Body of pancreas (tissue), 4 donors: ENCODE results near the gene PLEKHA6. TPM values are rescaled to one million over a fixed set of nuclear protein-coding genes. Genes with fewer than 3 reads are reported as not detected.

Experiments
- ATAC-seq: fragments of 150-250 bp; one replicate; pipeline ENCODE4 v1.9.1; 2016
- DNase-seq, 4 donors: peaks; one replicate each; pipeline ENCODE4 v3.0.0-alpha.2; 2019
- H3K27ac ChIP-seq, 4 donors: fragments of 200-600 bp; sonication (generic); 1 replicate in 3 of 4; 2 replicates in 1 of 4; pipeline versions ENCODE4 v1.5.1 to v1.6.1; 2016 to 2019; ENCODE audit warnings: mild to moderate bottlenecking in 1 of 4, mixed read lengths in 1 of 4, moderate library complexity in 1 of 4
- H3K27me3 ChIP-seq, 2 donors: fragments of 200-600 bp; sonication (generic); one replicate each; pipeline ENCODE4 v1.6.0; 2016; ENCODE audit warnings: mild to moderate bottlenecking in 1 of 2
- H3K36me3 ChIP-seq, 2 donors: fragments of 200-600 bp; sonication (generic); replicated peaks in 1 of 2; 2 replicates each; pipeline ENCODE4 v1.5.1; 2016; ENCODE audit warnings: low read depth in 2 of 2; ENCODE audit not compliant: insufficient read depth in 1 of 2
- H3K4me1 ChIP-seq: fragments of 200-600 bp; sonication (generic); one replicate; pipeline ENCODE4 v1.6.0; 2016
- H3K4me3 ChIP-seq, 2 donors: fragments of 200-600 bp; sonication (generic); 1 replicate in 1 of 2; 2 replicates in 1 of 2; pipeline ENCODE4 v1.5.1; 2016 to 2019
- H3K9me3 ChIP-seq, 3 donors: fragments of 200-600 bp; sonication (generic); 1 replicate in 2 of 3; 2 replicates in 1 of 3; pipeline ENCODE4 v1.5.1; 2016
- POLR2A ChIP-seq, 3 donors: fragments of 450-650 bp; IDR thresholded peaks; one replicate each; pipeline ENCODE4 v1.6.1; 2016; ENCODE audit warnings: antibody characterized with exemption in 3 of 3, mild to moderate bottlenecking in 2 of 3
- WGBS, 2 donors: methylation state at CpG; one replicate each; pipeline ENCODE4 v1.1.5; 2017; 5-methylcytosine and 5-hydroxymethylcytosine counted together
- intact Hi-C: fragments of 100-400 bp; cut with DNase I; formaldehyde crosslinking; loops from one replicate; pipeline ENCODE4 v1.15.1; 2023
- total RNA-seq, 2 donors: library from RNA; depleted of rRNA; stranded (reverse); fragments of >200 nt; gene quantifications; one replicate each; pipeline ENCODE4 v1.1.0, GENCODE V29; 2016
- TF ChIP-seq, protein P1 (sequence below), 7 experiments: fragments of 450-650 bp in 4 of 7; fragments of 200-600 bp in 3 of 7; sonication (generic) in 3 of 7; IDR thresholded peaks; one replicate each; pipeline ENCODE4 v1.5.1; 2016 to 2019; ENCODE audit warnings: antibody characterized with exemption in 7 of 7

The PLEKHA6 gene
- total RNA-seq, 2 donors from 2014 or later, result 10.9 to 20.4 TPM

DNA sequence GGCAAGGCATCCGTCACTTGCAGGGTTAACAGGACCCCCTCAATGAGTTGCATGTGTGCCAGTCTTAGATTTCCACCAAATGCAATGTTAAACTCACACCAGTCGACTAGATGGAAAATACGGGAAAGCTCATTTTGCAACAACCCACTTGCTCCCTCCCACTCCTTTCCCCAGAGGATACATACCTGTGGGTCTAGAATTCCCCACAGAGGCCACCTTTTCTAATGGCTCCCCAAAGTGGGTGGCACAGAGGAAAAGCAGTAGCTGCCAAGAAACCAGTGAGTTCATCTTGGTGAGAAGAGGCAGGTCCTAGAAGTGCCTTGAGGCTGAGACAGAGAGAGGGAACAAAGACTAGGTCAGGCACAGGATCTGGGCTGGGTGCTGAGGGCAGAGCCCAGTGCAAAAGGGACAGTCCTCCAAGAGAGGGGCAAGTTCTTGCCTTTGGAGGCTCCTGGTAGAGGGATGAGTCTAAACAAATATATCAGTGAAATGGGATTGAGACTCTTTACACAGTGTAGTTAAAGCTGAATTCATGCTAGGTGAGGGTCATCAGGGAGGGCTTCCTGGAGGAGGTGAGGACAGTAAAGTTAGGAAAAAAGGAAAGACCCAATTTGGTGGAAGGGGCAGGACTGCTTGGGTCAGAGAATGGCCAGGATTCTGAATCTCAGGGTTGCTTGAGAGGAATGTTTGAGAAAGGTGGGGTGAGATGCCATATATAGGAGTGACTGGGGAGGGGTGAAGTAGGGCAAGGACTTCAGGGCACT is 167.0 kb downstream of the PLEKHA6 start:
- WGBS, 2 donors, result 85 to 86% methylated on average over 3 of the region's 3 CpGs
- no peak for ATAC-seq
- H3K27me3 ChIP-seq, result no peaks in the 10 kb centered on the region
- no peak for TF ChIP-seq POLR2A (IDR thresholded peaks at IDR 0.05)
- TF ChIP-seq, protein P1, sequence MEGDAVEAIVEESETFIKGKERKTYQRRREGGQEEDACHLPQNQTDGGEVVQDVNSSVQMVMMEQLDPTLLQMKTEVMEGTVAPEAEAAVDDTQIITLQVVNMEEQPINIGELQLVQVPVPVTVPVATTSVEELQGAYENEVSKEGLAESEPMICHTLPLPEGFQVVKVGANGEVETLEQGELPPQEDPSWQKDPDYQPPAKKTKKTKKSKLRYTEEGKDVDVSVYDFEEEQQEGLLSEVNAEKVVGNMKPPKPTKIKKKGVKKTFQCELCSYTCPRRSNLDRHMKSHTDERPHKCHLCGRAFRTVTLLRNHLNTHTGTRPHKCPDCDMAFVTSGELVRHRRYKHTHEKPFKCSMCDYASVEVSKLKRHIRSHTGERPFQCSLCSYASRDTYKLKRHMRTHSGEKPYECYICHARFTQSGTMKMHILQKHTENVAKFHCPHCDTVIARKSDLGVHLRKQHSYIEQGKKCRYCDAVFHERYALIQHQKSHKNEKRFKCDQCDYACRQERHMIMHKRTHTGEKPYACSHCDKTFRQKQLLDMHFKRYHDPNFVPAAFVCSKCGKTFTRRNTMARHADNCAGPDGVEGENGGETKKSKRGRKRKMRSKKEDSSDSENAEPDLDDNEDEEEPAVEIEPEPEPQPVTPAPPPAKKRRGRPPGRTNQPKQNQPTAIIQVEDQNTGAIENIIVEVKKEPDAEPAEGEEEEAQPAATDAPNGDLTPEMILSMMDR (IDR thresholded peaks at IDR 0.05), result no peak
- no peak overlapping the region for H3K4me3 ChIP-seq
- intact Hi-C loops, result no loop called here
- H3K27ac ChIP-seq, result no peak overlapping the region
- no peak for DNase-seq
- no peaks in the 10 kb centered on the region for H3K9me3 ChIP-seq
- H3K4me1 ChIP-seq, result no peaks in the 10 kb centered on the region
- H3K36me3 ChIP-seq, result no peaks in the 10 kb centered on the region

DNA sequence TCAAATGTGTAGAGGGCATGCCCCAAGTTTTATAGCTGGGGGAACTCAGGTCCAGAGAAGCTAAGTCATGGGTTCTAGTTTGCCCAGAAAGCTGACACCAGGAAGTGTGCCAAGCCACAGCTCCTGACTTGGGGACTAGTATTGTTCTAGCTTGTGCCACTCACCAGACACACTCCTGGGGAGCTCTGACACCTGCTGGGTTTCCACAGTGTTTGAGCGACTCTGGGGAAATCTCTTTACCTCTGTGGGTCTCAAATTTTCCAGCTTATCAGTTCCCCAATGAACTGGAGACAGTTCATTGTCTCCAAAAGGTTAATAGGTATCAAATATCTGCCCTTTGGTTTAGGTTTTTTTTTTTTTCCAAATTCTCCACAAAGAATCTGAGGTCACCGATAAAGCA is 167.7 kb downstream of the PLEKHA6 start:
- no peaks in the 10 kb centered on the region for H3K9me3 ChIP-seq
- WGBS, 2 donors, result 79 to 83% methylated on average over 2 of the region's 2 CpGs
- intact Hi-C loops, result no loop called here
- H3K4me1 ChIP-seq, result no peaks in the 10 kb centered on the region
- no peak for ATAC-seq
- H3K4me3 ChIP-seq, result no peak overlapping the region
- H3K36me3 ChIP-seq, result no peaks in the 10 kb centered on the region
- no peak overlapping the region for H3K27ac ChIP-seq
- no peak for DNase-seq
- no peaks in the 10 kb centered on the region for H3K27me3 ChIP-seq
- TF ChIP-seq POLR2A (IDR thresholded peaks at IDR 0.05), result no peak
- TF ChIP-seq, protein P1 (IDR thresholded peaks at IDR 0.05), result no peak

DNA sequence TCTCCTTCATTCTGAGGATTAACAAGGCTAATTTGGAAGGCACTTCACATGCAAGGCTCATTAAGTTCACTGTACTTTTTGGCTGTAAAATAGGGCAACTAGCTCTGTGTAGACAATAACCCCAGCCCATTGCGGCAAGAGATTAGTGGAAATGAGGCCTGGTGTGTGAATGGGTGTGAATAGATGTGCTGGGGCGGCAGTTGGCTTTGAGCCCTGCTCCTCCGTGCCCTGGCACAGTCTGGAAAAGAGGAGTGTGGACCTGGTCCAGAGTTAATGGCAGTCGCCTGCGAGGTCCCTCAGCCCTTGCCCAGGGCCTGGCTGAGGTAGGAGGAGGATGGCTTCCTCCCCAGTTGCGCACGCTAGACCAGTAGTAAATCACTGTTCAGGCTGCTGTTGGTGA is 168.3 kb downstream of the PLEKHA6 start:
- H3K27ac ChIP-seq, result no peak overlapping the region
- no peak for ATAC-seq
- intact Hi-C loops, result no loop called here

DNA sequence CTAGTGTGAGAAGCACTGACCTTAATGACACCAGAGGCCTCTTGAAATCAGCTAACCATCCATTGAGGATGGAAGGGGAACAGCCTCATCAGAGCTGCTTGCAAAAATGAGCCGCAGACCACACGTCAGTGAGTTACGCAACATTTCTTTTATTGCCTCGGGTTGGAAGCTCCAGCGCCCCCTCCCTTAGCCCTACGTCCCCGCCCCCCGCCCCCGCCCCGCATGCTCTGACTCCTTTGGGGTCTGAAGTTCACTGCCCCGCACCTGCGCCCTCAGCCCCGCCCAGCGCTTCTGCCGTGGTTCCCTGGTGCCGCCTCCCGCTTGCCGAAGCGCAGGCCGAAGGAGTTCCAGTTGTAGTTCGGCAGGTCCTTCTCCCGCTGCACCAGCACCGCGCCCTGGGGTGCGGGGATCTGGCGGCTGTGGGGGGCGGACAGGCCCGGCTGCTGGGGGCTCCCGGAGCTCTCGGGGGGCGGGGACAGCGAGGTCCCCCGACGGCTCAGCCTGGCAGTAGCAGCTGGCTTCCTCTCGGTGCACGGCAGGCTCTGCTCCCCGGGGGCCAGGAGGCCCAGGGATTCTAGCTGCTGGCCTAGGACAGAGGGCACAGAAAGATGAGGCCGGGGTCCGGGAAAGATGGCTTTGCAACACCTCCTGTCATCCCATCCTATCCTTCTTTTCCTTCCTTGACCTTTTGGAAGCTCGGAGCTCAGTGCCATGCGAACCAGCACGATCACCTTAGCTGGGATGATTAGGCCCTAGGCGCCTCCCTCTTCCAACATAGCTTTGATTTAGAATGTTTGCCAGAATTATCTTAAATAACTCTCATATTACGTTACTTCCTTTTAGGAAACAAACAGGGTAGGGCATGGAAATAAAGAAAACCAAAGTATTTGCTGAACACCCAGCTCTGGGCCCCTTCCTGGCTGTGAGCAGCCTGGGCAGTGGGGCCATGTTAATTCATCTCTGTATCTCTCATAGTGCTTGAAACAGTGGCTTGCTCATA is 169.2 kb downstream of the PLEKHA6 start:
- H3K27me3 ChIP-seq, result no peaks in the 10 kb centered on the region
- ATAC-seq (peak; percentile 59), DNase-seq (peak in 3 of 4 donors; percentile 13 to 39 (median 28))
- H3K27ac ChIP-seq, result no peak overlapping the region
- WGBS, 2 donors, result 20 to 44% methylated on average over 11 to 41 of the region's 44 CpGs
- no peaks in the 10 kb centered on the region for H3K9me3 ChIP-seq
- H3K36me3 ChIP-seq, result no peaks in the 10 kb centered on the region
- TF ChIP-seq POLR2A (IDR thresholded peaks at IDR 0.05), result no peak
- TF ChIP-seq, protein P1 (IDR thresholded peaks at IDR 0.05), result no peak
- H3K4me3 ChIP-seq, result no peak overlapping the region
- intact Hi-C loops, result no loop called here
- H3K4me1 ChIP-seq, result no peaks in the 10 kb centered on the region

More for the DNA sequence above, 168.3 kb downstream of the PLEKHA6 start:
- Histone ChIP-seq H3K36me3 (no peaks in the 10 kb centered on the region), H3K4me1 (no peaks in the 10 kb centered on the region), H3K4me3 (no peak overlapping the region), H3K27me3 (no peaks in the 10 kb centered on the region), H3K9me3 (no peaks in the 10 kb centered on the region)
- no peak for DNase-seq
- WGBS, 2 donors, result 53 to 74% methylated on average over 6 to 7 of the region's 7 CpGs
- TF ChIP-seq, protein P1 (IDR thresholded peaks at IDR 0.05), result no peak
- no peak for TF ChIP-seq POLR2A (IDR thresholded peaks at IDR 0.05)
